ENCODE measurements around the gene TNIP1.

DNA sequence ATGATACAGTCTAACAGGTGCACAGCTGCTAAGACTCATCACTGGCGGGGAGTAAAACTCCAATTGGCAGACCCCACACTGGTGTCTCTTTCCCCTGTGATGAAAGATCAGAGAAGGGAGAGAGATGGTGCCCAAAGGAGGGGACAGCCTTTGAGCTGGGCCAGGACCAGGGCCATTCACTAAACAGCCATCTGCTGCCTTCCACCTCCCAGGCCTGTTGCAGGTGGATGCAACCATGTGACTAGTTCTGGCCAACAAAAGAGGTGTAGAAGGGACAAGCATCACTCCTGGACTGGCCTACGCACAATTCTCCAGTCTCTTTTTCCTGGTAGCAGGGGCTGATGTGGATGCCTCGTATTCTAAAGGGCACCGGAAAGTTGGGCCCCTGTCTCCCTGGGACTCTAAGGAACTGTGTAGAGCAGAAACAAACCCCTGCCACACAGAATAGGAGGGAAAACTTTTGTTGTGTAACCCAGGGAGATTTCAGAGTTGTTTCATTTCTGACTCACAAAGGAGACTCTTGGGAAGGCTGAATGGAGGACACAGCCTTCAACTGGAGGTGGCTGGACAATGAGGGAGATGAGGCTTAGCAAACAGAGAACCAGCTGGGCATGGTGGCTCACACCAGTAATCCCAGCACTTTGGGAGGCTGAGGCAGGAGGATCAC is 26.9 kb downstream of the TNIP1 start:
- no peak for TF ChIP-seq ZNF274 (IDR thresholded peaks at IDR 0.05; ENCODE audit: low read depth, low read length)
- no peak for TF ChIP-seq YY1 (IDR thresholded peaks at IDR 0.05; ENCODE audit: insufficient read depth, insufficient read length)
- no peak for TF ChIP-seq SUZ12 (IDR thresholded peaks at IDR 0.05; ENCODE audit: extremely low read depth, insufficient read depth, insufficient read length)
